Lower leg skin (tissue), 4 donors: ENCODE data around the gene KDM3B. TPM values are rescaled to one million over a fixed set of nuclear protein-coding genes. Genes with fewer than 3 reads are reported as not detected.

Source experiments
- DNase-seq, 2 donors: peaks; one replicate each; pipeline ENCODE4 v3.0.0-alpha.2; 2019; ENCODE audit warnings: low spot score in 2 of 2
- H3K4me3 ChIP-seq: fragments of 200-600 bp; sonication (generic); 2 replicates; pipeline ENCODE4 v1.5.1; 2017; ENCODE audit warnings: mild to moderate bottlenecking, low read depth; ENCODE audit not compliant: poor library complexity, severe bottlenecking
- POLR2A ChIP-seq, 2 donors: fragments of 450-650 bp; IDR thresholded peaks; one replicate each; pipeline ENCODE4 v1.6.1; 2016 to 2017; ENCODE audit warnings: antibody characterized with exemption in 2 of 2, mild to moderate bottlenecking in 1 of 2, moderate library complexity in 1 of 2
- WGBS, 2 donors: methylation state at CpG; one replicate each; pipeline ENCODE4 v1.1.5; 2018; 5-methylcytosine and 5-hydroxymethylcytosine counted together
- intact Hi-C: fragments of 100-400 bp; cut with DNase I; formaldehyde crosslinking; loops from one replicate; pipeline ENCODE4 v1.15.0; 2023; ENCODE audit warnings: low total_unique reads
- total RNA-seq, 4 donors: library from RNA; depleted of rRNA; stranded (reverse); fragments of >200 nt; gene quantifications; one replicate each; pipeline ENCODE4 v1.1.0, GENCODE V29; 2016
- TF ChIP-seq, protein P1 (sequence below), 3 donors: fragments of 450-650 bp; IDR thresholded peaks; one replicate each; pipeline ENCODE4 v1.5.1; 2016; ENCODE audit warnings: antibody characterized with exemption in 3 of 3, mild to moderate bottlenecking in 3 of 3, moderate library complexity in 2 of 3

KDM3B gene
- total RNA-seq, 4 donors from 2014 or later = 54.4 to 72.7 (median 67.0) TPM

DNA sequence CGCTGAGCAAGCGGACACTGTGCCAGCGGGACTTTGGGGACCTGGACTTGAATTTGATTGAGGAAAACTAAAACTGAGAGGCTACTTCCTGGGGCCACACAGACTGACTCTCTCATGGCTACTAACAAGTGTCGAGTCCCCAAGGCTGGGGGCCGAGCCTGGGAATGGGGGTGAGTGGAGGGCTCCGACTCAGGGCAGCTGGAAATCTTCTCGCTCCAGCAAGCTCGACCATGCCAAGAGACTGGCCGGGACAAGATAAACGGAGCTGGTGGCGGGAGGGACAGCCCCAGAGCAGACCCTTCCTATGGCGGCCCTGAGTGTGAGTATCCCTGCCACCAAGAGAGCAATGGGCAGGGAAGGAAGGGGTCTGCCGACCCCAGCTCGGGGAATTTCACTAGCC lies 5.6 kb upstream of the KDM3B start:
- DNase-seq = no peak
- TF ChIP-seq, protein P1, sequence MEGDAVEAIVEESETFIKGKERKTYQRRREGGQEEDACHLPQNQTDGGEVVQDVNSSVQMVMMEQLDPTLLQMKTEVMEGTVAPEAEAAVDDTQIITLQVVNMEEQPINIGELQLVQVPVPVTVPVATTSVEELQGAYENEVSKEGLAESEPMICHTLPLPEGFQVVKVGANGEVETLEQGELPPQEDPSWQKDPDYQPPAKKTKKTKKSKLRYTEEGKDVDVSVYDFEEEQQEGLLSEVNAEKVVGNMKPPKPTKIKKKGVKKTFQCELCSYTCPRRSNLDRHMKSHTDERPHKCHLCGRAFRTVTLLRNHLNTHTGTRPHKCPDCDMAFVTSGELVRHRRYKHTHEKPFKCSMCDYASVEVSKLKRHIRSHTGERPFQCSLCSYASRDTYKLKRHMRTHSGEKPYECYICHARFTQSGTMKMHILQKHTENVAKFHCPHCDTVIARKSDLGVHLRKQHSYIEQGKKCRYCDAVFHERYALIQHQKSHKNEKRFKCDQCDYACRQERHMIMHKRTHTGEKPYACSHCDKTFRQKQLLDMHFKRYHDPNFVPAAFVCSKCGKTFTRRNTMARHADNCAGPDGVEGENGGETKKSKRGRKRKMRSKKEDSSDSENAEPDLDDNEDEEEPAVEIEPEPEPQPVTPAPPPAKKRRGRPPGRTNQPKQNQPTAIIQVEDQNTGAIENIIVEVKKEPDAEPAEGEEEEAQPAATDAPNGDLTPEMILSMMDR (IDR thresholded peaks at IDR 0.05) = no peak
- TF ChIP-seq POLR2A (IDR thresholded peaks at IDR 0.05) = no peak
- WGBS, 2 donors = 90 to 96% methylated on average over 14 of the region's 14 CpGs
- no peak overlapping the region for H3K4me3 ChIP-seq
- intact Hi-C loops = no loop called here

DNA sequence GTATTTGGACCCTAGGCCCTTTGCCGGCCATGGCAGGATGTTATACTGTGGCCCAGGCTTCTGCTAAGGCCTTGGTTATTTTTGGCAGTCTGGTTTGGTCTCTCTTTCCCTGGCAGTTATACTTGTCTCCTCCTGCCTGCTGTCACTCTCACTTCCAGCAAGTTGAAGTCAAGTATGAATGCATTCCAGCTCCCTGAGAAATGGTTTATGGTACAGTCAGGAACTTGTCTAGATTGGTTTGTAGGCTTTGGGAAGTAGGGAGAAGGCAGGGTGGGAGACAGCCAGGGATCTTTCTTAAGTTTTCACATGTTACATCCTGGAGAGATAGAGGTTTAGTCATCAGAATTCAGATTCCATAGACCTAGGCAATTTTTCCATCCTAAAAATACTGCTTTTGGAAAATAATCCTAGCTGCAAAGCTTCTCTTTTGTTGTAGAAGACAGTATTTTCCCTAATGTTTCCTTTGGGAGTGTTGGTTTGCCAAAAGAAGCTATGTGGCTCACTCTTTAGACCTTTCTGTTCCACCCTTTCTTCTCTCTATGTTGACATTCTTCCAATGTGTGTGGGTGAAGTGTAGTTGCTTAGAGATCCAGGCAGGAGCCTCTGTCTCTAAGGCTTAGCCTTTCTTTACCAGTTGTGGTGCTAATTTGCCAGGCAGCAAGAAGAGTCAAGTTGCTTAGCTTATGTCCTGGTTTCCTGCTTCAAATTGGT lies 2.5 kb upstream of the KDM3B start:
- intact Hi-C loops = no loop called here
- no peak overlapping the region for H3K4me3 ChIP-seq
- WGBS, 2 donors = 47 to 54% methylated on average over 1 of the region's 1 CpG

DNA sequence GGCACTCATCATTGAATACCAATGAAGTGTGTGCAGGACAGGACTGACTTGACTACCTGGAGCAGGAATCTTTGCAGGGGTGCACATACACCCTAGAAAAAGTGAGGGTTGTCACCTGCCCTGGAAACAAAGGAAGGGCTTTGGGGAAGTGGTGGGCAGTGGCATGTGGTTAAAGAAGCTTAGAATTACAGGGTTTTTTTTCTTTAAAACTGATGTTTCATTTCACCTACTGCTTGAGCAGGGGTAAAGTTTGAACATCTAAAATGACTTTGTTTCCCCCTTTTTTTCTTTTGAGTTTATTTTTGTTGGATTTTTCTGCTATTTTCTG lies 2.0 kb upstream of the KDM3B start:
- TF ChIP-seq, protein P1 (IDR thresholded peaks at IDR 0.05) = no peak
- no peak for TF ChIP-seq POLR2A (IDR thresholded peaks at IDR 0.05)
- H3K4me3 ChIP-seq = no peak overlapping the region
- no peak for DNase-seq
- intact Hi-C loops = no loop called here

More for the DNA sequence above, 2.5 kb upstream of the KDM3B start:
- DNase-seq = no peak
- TF ChIP-seq POLR2A (IDR thresholded peaks at IDR 0.05) = no peak
- TF ChIP-seq, protein P1 (IDR thresholded peaks at IDR 0.05) = no peak

DNA sequence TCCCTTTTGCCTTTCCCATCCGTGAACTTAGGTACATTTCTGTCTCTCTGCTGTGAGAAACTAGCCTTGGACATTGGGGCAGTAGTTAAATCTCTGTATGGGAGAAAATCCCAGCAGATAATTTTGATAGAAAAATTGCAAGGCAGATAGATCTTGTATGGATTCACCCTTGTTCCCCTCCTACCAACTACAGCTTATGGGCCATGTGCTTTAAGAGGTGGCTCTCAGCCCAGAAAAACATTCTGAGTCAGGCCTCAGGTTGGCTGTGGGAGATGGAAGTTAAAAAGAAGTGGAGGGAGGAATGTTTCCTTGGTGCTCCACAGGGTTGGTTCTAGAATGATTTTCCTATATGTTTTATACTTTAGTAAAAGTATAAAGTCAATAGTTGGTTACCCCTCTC lies 1.4 kb upstream of the KDM3B start:
- H3K4me3 ChIP-seq = no peak overlapping the region
- TF ChIP-seq, protein P1 (IDR thresholded peaks at IDR 0.05) = no peak
- TF ChIP-seq POLR2A (IDR thresholded peaks at IDR 0.05) = no peak
- WGBS, 2 donors = 85 to 86% methylated on average over 1 of the region's 1 CpG
- intact Hi-C loops = no loop called here
- no peak for DNase-seq

DNA sequence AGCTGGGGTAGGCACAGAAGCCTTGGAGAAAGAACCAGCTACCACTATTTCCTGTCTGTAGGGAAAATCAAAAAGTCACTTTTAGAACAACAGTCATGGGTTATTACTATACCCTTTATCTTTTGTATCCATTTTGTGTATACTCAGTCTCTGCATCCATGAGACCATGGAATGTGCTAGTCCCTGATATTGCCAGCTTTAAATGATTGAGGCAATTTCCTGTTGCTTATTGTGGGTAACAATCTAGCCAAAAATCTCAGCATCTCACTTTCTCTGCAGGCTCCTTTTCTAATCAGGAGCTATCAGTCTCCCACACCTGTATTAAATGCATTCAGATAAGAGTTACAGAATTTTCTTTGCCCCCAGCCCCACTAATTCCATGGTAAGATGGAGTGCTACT lies 968 bp upstream of the KDM3B start:
- no peak for TF ChIP-seq POLR2A (IDR thresholded peaks at IDR 0.05)
- TF ChIP-seq, protein P1 (IDR thresholded peaks at IDR 0.05) = no peak
- H3K4me3 ChIP-seq = no peak overlapping the region
- intact Hi-C loops = no loop called here
- no peak for DNase-seq
